CD4-positive, alpha-beta memory T cell (primary cell): Measurements from ENCODE around the gene BEND7. TPM values are rescaled to one million over a fixed set of nuclear protein-coding genes. Genes with fewer than 3 reads are reported as not detected.
"Not testable (repeated sequence)": the region's sequence is repeated elsewhere in the genome, so short reads cannot be mapped to it uniquely, and the experiment has no call there.

Experiments
- CTCF ChIA-PET: fragments of 350-600 bp; sonication (Branson Sonifier 250); formaldehyde crosslinking; loops from one replicate; lab custom pipeline; 2021; ENCODE audit warnings: inconsistent platforms; ENCODE audit not compliant: partially characterized antibody; lab: Charles Lee
- POLR2A ChIA-PET: fragments of 350-600 bp; sonication (Branson Sonifier 250); formaldehyde crosslinking; loops from one replicate; lab custom pipeline; 2021; ENCODE audit not compliant: partially characterized antibody; lab: Charles Lee
- DNase-seq, 5 donors: peaks; one replicate each; pipeline versions ENCODE4 v3.0.0 to v3.0.0-alpha.2; 2020 to 2022; ENCODE audit warnings: mixed read lengths in 1 of 5
- H3K27ac ChIP-seq: one replicate; pipeline ENCODE4 v1.7.0; 2013; ENCODE audit warnings: low read depth, low read length
- H3K27me3 ChIP-seq: 2 replicates; pipeline ENCODE4 v1.7.0; 2013; ENCODE audit warnings: mild to moderate bottlenecking, low read length, moderate library complexity; ENCODE audit not compliant: insufficient read depth
- H3K36me3 ChIP-seq: 2 replicates; pipeline ENCODE4 v1.7.0; 2013; ENCODE audit warnings: mild to moderate bottlenecking, low read length, moderate library complexity; ENCODE audit not compliant: insufficient read depth
- H3K4me1 ChIP-seq: 2 replicates; pipeline ENCODE4 v1.7.0; 2013; ENCODE audit warnings: mild to moderate bottlenecking, low read length, moderate library complexity; ENCODE audit not compliant: insufficient read depth
- H3K4me3 ChIP-seq, 2 donors: one replicate each; pipeline ENCODE4 v1.7.0; 2013; ENCODE audit warnings: low read length in 2 of 2, mild to moderate bottlenecking in 1 of 2
- H3K9me3 ChIP-seq, 2 donors: one replicate each; pipeline ENCODE4 v1.7.0; 2013; ENCODE audit warnings: low read length in 2 of 2, control low read depth in 1 of 2; ENCODE audit not compliant: control insufficient read depth in 1 of 2
- H3K27ac Mint-ChIP-seq, 7 donors: one replicate each; pipeline ENCODE4 v1.8.0; 2020 to 2021; ENCODE audit warnings: mixed read lengths in 7 of 7, mild to moderate bottlenecking in 6 of 7, inconsistent platforms in 3 of 7, moderate library complexity in 3 of 7
- H3K27me3 Mint-ChIP-seq, 2 donors: one replicate each; pipeline ENCODE4 v1.8.0; 2020 to 2021; ENCODE audit warnings: mixed read lengths in 2 of 2
- H3K36me3 Mint-ChIP-seq, 2 donors: one replicate each; pipeline ENCODE4 v1.8.0; 2020 to 2021; ENCODE audit warnings: mixed read lengths in 2 of 2, inconsistent platforms in 1 of 2, mild to moderate bottlenecking in 1 of 2
- H3K4me1 Mint-ChIP-seq, 4 donors: one replicate each; pipeline ENCODE4 v1.8.0; 2020 to 2021; ENCODE audit warnings: mixed read lengths in 4 of 4, mild to moderate bottlenecking in 1 of 4
- H3K4me3 Mint-ChIP-seq, 8 donors: one replicate each; pipeline ENCODE4 v1.8.0; 2020 to 2021; ENCODE audit warnings: mixed read lengths in 8 of 8, mild to moderate bottlenecking in 7 of 8, moderate library complexity in 6 of 8, inconsistent platforms in 3 of 8
- H3K9me3 Mint-ChIP-seq, 8 donors: one replicate each; pipeline ENCODE4 v1.8.0; 2020 to 2021; ENCODE audit warnings: mixed read lengths in 8 of 8, mild to moderate bottlenecking in 5 of 8, inconsistent platforms in 3 of 8, moderate library complexity in 1 of 8
- intact Hi-C: fragments of 100-400 bp; cut with micrococcal nuclease; formaldehyde crosslinking; loops from one replicate; pipeline ENCODE4 v1.15.1; 2023
- polyA plus RNA-seq, 2 donors: library from polyadenylated mRNA; unstranded; fragments of 300-500 nt; fragmentation: Illumina TruSeq; gene quantifications; one replicate each; pipeline ENCODE4 v1.2.3, GENCODE V29; 2021
- total RNA-seq, 2 experiments: library from RNA; stranded (reverse); gene quantifications; one replicate each; pipeline ENCODE4 v1.2.3, GENCODE V29; 2021

BEND7 gene
- total and polyA plus RNA-seq, 4 experiments from 2014 or later, result not detected

DNA sequence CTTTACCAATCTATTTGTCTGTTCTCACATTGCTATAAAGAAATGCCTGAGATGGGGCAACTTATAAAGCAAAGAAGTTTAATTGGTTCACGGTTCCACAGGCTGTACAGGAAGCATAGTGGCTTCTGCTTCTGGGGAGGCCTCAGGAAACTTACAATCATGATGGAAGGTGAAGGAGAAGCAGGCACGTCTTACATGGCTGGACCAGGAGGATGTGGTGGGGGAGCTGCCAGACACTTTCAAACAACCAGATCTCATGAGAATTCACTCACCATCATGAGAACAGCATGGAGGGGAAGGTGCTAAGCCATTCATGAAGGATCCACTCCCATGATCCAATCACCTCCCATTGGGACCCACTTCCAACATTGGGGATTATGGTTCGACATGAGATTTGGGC is 115.9 kb downstream of the BEND7 start:
- ChIA-PET POLR2A (no interaction called here), CTCF (no interaction called here)
- H3K4me3 Mint-ChIP-seq, result no peak overlapping the region
- H3K4me1 ChIP-seq, result no peaks in the 10 kb centered on the region
- H3K27ac ChIP-seq, result no peak overlapping the region
- H3K27me3 Mint-ChIP-seq, result peaks cover 6 to 23% of the 10 kb centered on the region in 2 donors
- H3K9me3 Mint-ChIP-seq, result peaks cover 0 to 25% (median 8%) of the 10 kb centered on the region in 8 donors
- DNase-seq, result no peak
- H3K9me3 ChIP-seq, result no peaks in the 10 kb centered on the region
- no peaks in the 10 kb centered on the region for H3K27me3 ChIP-seq
- no peaks in the 10 kb centered on the region for H3K4me1 Mint-ChIP-seq
- H3K4me3 ChIP-seq, result no peak overlapping the region
- H3K36me3 ChIP-seq, result no peaks in the 10 kb centered on the region
- H3K27ac Mint-ChIP-seq, result no peak overlapping the region
- no peaks in the 10 kb centered on the region for H3K36me3 Mint-ChIP-seq
- intact Hi-C loops, result no loop called here

DNA sequence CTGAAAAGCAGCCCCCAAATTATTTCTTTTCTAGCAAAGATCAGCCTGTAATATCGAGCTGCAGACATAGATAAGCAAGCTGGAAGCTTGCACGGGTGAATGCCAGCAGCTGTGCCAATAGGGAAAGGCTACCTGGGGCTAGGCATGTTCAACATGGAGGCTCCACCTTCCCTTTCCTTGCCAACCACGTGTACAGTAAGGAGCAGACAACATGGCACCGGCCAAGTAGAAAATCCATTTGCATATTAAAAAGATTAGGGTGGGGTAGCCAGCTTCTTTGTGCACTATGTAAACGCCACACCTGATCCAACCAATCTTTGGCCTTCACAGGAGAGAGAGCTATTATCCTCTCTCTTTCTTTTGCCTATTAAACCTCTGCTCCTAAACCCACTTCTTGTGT is 124.0 kb downstream of the BEND7 start:
- peaks cover 0 to 2% (median 0%) of the 10 kb centered on the region in 8 donors for H3K9me3 Mint-ChIP-seq

DNA sequence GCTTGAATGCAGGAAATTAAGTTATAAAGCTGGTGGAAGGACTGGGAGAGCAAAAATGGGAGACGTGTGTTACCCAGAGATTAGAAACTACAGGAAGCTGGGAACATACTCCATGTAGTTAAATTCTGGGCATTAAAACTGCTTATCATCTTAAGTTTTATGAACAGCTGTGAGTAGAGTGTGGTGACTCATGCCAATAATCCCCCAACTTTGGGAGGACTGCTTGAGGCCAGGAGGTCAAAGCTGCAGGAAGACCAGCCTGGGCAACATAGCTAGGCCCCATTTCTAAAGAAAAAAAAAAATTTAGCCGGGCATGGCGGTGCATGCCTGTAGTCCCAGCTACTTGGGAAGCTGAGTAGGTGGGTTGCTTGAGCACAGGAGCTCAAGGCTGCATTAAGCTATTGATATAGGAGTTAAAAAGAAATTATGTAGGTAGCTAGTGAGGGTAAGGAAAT is 124.5 kb downstream of the BEND7 start:
- no peak for DNase-seq
- Mint-ChIP-seq H3K9me3 (peaks cover 0 to 2% (median 0%) of the 10 kb centered on the region in 8 donors), H3K27me3 (peaks cover 6 to 19% of the 10 kb centered on the region in 2 donors), H3K4me3 (no peak overlapping the region), H3K36me3 (no peaks in the 10 kb centered on the region), H3K4me1 (no peaks in the 10 kb centered on the region), H3K27ac (no peak overlapping the region)
- Histone ChIP-seq H3K27me3 (no peaks in the 10 kb centered on the region), H3K36me3 (no peaks in the 10 kb centered on the region), H3K4me3 (no peak overlapping the region), H3K9me3 (no peaks in the 10 kb centered on the region), H3K4me1 (no peaks in the 10 kb centered on the region), H3K27ac (no peak overlapping the region)
- ChIA-PET POLR2A (no interaction called here), CTCF (interaction anchor here (0.6 to 1.2 kb wide), 4 partner anchors 9 to 1840 kb away, joined by 3 to 4 read pairs (median 3); no protein-coding TSS in a partner anchor)
- intact Hi-C loops, result no loop called here

More for the DNA sequence above, 124.0 kb downstream of the BEND7 start:
- no peak overlapping the region for H3K4me3 Mint-ChIP-seq
- ChIA-PET POLR2A (no interaction called here), CTCF (interaction anchor here (0.7 to 1.2 kb wide), 3 partner anchors 9 to 36 kb away, joined by 3 read pairs; no protein-coding TSS in a partner anchor)
- no peak overlapping the region for H3K27ac Mint-ChIP-seq
- H3K27me3 ChIP-seq, result no peaks in the 10 kb centered on the region
- no peak overlapping the region for H3K4me3 ChIP-seq
- intact Hi-C loops, result no loop called here
- H3K4me1 Mint-ChIP-seq, result no peaks in the 10 kb centered on the region
- no peak for DNase-seq
- H3K4me1 ChIP-seq, result no peaks in the 10 kb centered on the region
- H3K27me3 Mint-ChIP-seq, result peaks cover 6 to 19% of the 10 kb centered on the region in 2 donors
- H3K36me3 Mint-ChIP-seq, result no peaks in the 10 kb centered on the region
- no peaks in the 10 kb centered on the region for H3K9me3 ChIP-seq
- H3K36me3 ChIP-seq, result no peaks in the 10 kb centered on the region
- no peak overlapping the region for H3K27ac ChIP-seq

DNA sequence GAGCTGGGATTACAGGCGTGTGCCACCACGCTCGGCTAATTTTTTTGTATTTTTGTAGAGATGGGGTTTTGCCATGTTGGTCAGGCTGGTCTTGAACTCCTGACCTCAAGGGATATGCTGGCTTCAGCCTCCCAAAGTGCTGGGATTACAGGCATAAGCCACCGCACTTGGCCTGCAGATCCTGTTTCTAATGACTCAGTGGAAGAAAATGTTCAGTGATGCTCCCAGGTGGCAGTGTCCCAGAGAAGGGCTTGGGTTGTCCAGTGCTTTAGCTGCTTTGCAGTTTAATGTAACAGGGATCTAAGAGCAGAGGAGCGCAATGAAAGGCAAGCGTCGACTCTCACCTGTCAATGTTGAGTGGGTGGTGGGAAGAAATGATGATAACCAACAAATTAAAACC is 125.4 kb downstream of the BEND7 start:
- H3K9me3 Mint-ChIP-seq, H3K9me3 ChIP-seq, H3K4me3 Mint-ChIP-seq, H3K27me3 ChIP-seq, intact Hi-C loops, H3K4me1 Mint-ChIP-seq, H3K36me3 ChIP-seq, POLR2A ChIA-PET, H3K27ac ChIP-seq, DNase-seq, CTCF ChIA-PET, H3K4me3 ChIP-seq, H3K4me1 ChIP-seq, H3K36me3 Mint-ChIP-seq: not testable (repeated sequence)
- Mint-ChIP-seq H3K27ac (peak overlapping the region in 1 of 7 donors; percentile 43), H3K27me3 (peaks cover 3 to 15% of the 10 kb centered on the region in 2 donors)

DNA sequence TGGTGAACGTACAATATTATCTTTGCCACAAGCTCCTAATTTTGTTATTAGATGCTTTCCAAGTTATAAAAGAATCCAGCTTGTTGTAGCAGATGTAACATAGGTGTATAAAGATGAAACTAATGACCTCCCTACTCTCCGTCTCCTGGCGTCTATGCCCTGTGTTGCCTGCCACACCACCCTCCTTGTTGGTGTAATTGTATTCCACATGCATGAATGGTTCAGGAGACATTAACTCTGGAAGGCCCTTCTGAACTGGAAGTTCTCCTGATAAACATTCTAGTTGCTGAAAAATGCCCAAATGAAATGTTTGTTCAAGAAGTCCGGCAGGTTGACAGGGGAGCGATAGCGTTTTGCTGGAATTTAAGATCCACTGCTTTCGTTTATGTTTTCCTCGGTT is 126.8 kb downstream of the BEND7 start:
- no peak for DNase-seq
- Mint-ChIP-seq H3K9me3 (peaks cover 0 to 2% (median 0%) of the 10 kb centered on the region in 8 donors), H3K27ac (no peak overlapping the region), H3K36me3 (no peaks in the 10 kb centered on the region), H3K4me3 (no peak overlapping the region), H3K27me3 (peaks cover 3 to 13% of the 10 kb centered on the region in 2 donors), H3K4me1 (no peaks in the 10 kb centered on the region)
- H3K4me3 ChIP-seq, result no peak overlapping the region
- no peaks in the 10 kb centered on the region for H3K27me3 ChIP-seq
- POLR2A ChIA-PET, result no interaction called here
- H3K9me3 ChIP-seq, result no peaks in the 10 kb centered on the region
- H3K36me3 ChIP-seq, result no peaks in the 10 kb centered on the region
- intact Hi-C loops, result no loop called here
- no peak overlapping the region for H3K27ac ChIP-seq
- CTCF ChIA-PET, result interaction anchor here (1.1 kb wide), 1 partner anchor 10 kb away, joined by 3 read pairs; no protein-coding TSS in a partner anchor
- H3K4me1 ChIP-seq, result no peaks in the 10 kb centered on the region

DNA sequence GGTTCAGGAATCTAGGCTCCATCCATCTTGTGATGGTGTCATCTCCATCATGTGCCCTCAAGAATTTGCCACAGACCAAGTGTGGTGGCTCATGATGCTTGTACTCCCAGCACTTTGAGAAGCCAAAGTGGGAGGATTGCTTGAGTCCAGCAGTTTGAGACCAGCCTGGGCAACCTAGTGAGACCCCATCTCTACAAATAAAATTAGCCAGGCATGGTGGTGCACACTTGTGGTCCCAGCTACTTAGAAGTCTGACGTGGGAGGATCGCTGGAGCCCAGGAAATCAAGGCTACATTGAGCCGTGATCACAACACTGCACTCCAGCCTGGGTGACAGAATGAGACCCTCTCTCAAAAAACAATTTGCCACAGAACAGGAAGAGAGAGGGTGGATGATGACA is 127.7 kb downstream of the BEND7 start:
- no peaks in the 10 kb centered on the region for H3K36me3 ChIP-seq
- H3K27me3 Mint-ChIP-seq, result peaks cover 5 to 11% of the 10 kb centered on the region in 2 donors
- H3K4me3 Mint-ChIP-seq, result no peak overlapping the region
- peaks cover 0 to 1% (median 0%) of the 10 kb centered on the region in 4 donors for H3K4me1 Mint-ChIP-seq
- DNase-seq, result no peak
- no peaks in the 10 kb centered on the region for H3K4me1 ChIP-seq
- H3K9me3 Mint-ChIP-seq, result peaks cover 0 to 2% (median 0%) of the 10 kb centered on the region in 8 donors
- H3K4me3 ChIP-seq, result no peak overlapping the region
- H3K27me3 ChIP-seq, result no peaks in the 10 kb centered on the region
- H3K27ac Mint-ChIP-seq, result no peak overlapping the region
- ChIA-PET CTCF (no interaction called here), POLR2A (no interaction called here)
- intact Hi-C loops, result no loop called here
- no peak overlapping the region for H3K27ac ChIP-seq
- no peaks in the 10 kb centered on the region for H3K36me3 Mint-ChIP-seq
- no peaks in the 10 kb centered on the region for H3K9me3 ChIP-seq

DNA sequence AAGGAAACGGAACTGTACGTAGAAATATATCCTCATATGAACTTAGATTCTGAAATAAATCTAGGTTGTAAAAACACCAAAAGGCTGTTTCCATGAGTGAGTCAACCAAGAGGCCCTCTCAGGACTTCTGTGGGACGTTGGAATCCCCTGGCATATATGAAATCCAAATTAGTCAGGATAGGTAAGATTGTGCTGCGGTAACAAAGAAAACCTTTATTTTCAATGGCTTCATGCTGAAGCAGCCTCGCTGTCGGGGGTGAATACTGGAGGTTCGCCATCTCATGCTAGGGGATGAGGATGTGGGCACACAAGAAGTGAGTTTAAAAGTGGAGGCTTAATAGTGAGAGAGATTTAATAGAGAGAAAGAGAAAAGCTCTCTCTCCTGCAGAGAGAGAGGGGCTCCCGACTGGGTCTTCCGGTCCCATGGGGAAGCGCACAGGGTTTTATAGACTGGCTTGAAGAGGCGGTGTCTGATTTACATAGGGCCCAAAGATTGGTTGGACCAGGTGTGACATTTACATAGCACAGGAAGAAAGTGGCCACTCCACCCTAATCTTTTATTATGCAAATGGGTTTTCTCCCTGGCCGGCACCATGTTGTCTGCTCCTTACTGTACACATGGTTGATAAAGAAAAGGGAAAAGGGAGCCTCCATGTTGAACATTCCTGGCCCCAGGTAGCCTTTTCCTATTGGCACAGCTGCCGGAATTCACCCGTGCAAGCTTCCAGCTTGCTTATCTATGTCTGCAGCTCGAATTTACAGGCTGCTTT is 128.4 kb downstream of the BEND7 start:
- CTCF ChIA-PET, result no interaction called here
- H3K4me3 Mint-ChIP-seq, result no peak overlapping the region
- POLR2A ChIA-PET, result no interaction called here
- Histone ChIP-seq H3K4me1 (no peaks in the 10 kb centered on the region), H3K27me3 (no peaks in the 10 kb centered on the region), H3K9me3 (no peaks in the 10 kb centered on the region), H3K36me3 (no peaks in the 10 kb centered on the region), H3K27ac (no peak overlapping the region), H3K4me3 (no peak overlapping the region)
- no peak overlapping the region for H3K27ac Mint-ChIP-seq
- no peaks in the 10 kb centered on the region for H3K36me3 Mint-ChIP-seq
- peaks cover 5 to 10% of the 10 kb centered on the region in 2 donors for H3K27me3 Mint-ChIP-seq
- peaks cover 0 to 1% (median 0%) of the 10 kb centered on the region in 4 donors for H3K4me1 Mint-ChIP-seq
- H3K9me3 Mint-ChIP-seq, result peaks cover 0 to 2% (median 0%) of the 10 kb centered on the region in 8 donors
- intact Hi-C loops, result no loop called here
- no peak for DNase-seq
